Measurements from ENCODE around the gene VIL1.

The VIL1 gene

DNA sequence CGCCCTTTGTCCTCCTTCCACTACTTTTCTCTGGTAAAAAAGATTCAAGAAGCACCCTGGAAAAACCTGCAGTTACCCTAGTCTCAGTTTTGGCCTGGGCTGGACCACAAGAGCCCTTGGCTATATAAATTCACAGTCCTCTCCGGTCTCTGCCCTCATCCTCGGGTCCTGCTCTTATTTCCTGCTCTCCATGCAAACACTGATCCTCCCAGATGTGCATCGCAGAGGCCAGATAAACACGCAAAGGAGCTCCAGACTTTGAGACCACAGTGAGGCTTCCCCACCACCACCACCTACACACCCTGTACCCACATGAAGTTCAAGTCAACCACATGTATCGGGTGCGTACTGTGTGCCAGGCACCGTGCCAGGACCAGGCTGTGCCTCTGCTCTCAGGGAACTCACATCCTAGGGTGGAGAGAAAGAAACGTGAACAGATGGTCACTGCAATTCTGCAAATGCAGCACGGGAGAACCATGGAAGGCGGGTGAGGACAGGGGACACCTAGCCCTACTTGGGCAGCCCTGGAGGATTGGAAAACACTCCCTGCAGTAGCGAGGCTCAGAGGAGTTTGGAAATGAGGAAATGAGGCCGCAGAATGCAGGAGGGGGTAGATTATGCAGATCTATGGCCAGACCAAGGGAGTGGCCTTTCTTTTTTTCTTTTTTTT, 11.8 kb upstream of the VIL1 start:
- Histone ChIP-seq H3K79me2 (ENCODE audit: insufficient read depth, low read length) (no peaks in the 10 kb centered on the region; the same call in 1 of the 2 replicates), H3K27ac (ENCODE audit: low read depth, low read length) (peak overlapping the region; percentile 36), H3F3A (ENCODE audit: insufficient read depth) (peaks cover 14% of the 10 kb centered on the region), H3K4me2 (ENCODE audit: low read depth, low read length, poor library complexity, severe bottlenecking) (peak overlapping the region; percentile 86), H3K27me3 (ENCODE audit: low read length) (no peaks in the 10 kb centered on the region), H3K9me2 (replicated peaks; ENCODE audit: insufficient read depth, low read length) (no peaks in the 10 kb centered on the region), H3K9ac (ENCODE audit: low read length) (peak overlapping the region; percentile 61), H2AFZ (ENCODE audit: low read depth, low read length, severe bottlenecking) (peak overlapping the region; percentile 97), H3K9me3 (ENCODE audit: insufficient read depth, low read length) (no peaks in the 10 kb centered on the region), H4K20me1 (ENCODE audit: low read depth, low read length) (no peaks in the 10 kb centered on the region), H3K36me3 (ENCODE audit: low read length) (no peaks in the 10 kb centered on the region), H3K4me3 (ENCODE audit: insufficient read depth, low read length, poor library complexity, severe bottlenecking) (peak overlapping the region; percentile 41)
- TF ChIP-seq EZH2phosphoT487 (conservative IDR thresholded peaks at IDR 0.05; ENCODE audit: low read length), result no peak
- TF ChIP-seq, protein P1, sequence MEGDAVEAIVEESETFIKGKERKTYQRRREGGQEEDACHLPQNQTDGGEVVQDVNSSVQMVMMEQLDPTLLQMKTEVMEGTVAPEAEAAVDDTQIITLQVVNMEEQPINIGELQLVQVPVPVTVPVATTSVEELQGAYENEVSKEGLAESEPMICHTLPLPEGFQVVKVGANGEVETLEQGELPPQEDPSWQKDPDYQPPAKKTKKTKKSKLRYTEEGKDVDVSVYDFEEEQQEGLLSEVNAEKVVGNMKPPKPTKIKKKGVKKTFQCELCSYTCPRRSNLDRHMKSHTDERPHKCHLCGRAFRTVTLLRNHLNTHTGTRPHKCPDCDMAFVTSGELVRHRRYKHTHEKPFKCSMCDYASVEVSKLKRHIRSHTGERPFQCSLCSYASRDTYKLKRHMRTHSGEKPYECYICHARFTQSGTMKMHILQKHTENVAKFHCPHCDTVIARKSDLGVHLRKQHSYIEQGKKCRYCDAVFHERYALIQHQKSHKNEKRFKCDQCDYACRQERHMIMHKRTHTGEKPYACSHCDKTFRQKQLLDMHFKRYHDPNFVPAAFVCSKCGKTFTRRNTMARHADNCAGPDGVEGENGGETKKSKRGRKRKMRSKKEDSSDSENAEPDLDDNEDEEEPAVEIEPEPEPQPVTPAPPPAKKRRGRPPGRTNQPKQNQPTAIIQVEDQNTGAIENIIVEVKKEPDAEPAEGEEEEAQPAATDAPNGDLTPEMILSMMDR (IDR thresholded peaks at IDR 0.05; ENCODE audit: insufficient read depth, low read length, poor library complexity, severe bottlenecking), result no peak

DNA sequence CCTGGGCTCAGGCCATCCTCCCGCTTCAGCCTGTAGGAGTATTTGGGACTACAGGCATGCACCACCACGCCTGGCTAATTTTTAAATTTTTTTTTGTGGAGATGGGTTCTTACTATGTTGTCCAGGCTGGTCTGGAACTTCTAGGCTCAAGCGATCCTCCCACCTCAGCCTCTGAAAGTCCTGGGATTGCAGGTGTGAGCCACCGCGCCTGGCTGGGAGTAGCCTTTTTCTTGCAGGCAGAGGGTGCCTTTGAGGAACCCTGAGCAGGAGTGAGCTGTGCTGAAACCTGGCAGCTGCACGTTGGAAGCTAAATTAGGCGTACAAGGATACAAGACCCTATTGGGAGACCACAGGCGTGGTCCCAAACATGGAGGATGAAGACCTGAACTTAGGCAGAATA, 11.2 kb upstream of the VIL1 start:
- no peaks in the 10 kb centered on the region for H3K9me3 ChIP-seq (ENCODE audit: insufficient read depth, low read length)
- no peaks in the 10 kb centered on the region for H4K20me1 ChIP-seq (ENCODE audit: low read depth, low read length)
- H3K27ac ChIP-seq (ENCODE audit: low read depth, low read length), result no peak overlapping the region
- no peaks in the 10 kb centered on the region for H3K79me2 ChIP-seq (ENCODE audit: insufficient read depth, low read length)
- H3K4me2 ChIP-seq (ENCODE audit: low read depth, low read length, poor library complexity, severe bottlenecking), result no peak overlapping the region
- H2AFZ ChIP-seq (ENCODE audit: low read depth, low read length, severe bottlenecking), result no peak overlapping the region
- H3K27me3 ChIP-seq (ENCODE audit: low read length), result no peaks in the 10 kb centered on the region
- no peaks in the 10 kb centered on the region for H3K36me3 ChIP-seq (ENCODE audit: low read length)
- no peak overlapping the region for H3K9ac ChIP-seq (ENCODE audit: low read length)
- TF ChIP-seq, protein P1 (IDR thresholded peaks at IDR 0.05; ENCODE audit: insufficient read depth, low read length, poor library complexity, severe bottlenecking), result no peak
- TF ChIP-seq EZH2phosphoT487 (conservative IDR thresholded peaks at IDR 0.05; ENCODE audit: low read length), result no peak
- no peaks in the 10 kb centered on the region for H3K9me2 ChIP-seq (replicated peaks; ENCODE audit: insufficient read depth, low read length)
- H3K4me3 ChIP-seq (ENCODE audit: insufficient read depth, low read length, poor library complexity, severe bottlenecking), result no peak overlapping the region
- peaks cover 14% of the 10 kb centered on the region for H3F3A ChIP-seq (ENCODE audit: insufficient read depth)

DNA sequence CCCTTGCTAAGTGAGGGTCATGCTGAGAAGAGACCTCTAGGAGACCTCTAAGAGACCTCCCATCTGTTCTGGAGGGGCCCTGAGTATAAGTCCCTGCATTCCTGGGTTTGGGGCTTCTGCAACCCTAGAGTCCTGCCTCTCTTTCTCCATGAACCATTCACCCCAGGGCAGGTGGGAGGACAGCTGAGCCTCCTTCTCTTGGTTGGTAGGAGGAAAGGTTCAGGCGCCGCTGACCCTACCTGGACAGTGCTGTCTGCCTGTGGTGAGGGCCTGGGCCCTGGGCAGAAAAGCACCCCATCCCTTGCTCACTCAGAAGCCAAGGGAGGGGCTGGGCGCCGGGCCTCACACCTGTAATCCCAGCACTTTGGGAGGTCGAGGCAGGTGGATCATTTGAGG, 604 bp upstream of the VIL1 start:
- Histone ChIP-seq H3F3A (ENCODE audit: insufficient read depth) (no peaks in the 10 kb centered on the region), H3K27ac (ENCODE audit: low read depth, low read length) (no peak overlapping the region), H3K4me3 (ENCODE audit: insufficient read depth, low read length, poor library complexity, severe bottlenecking) (no peak overlapping the region), H3K27me3 (ENCODE audit: low read length) (no peaks in the 10 kb centered on the region), H2AFZ (ENCODE audit: low read depth, low read length, severe bottlenecking) (no peak overlapping the region), H4K20me1 (ENCODE audit: low read depth, low read length) (no peaks in the 10 kb centered on the region), H3K9ac (ENCODE audit: low read length) (no peak overlapping the region), H3K79me2 (ENCODE audit: insufficient read depth, low read length) (no peaks in the 10 kb centered on the region), H3K9me2 (replicated peaks; ENCODE audit: insufficient read depth, low read length) (no peaks in the 10 kb centered on the region), H3K36me3 (ENCODE audit: low read length) (no peaks in the 10 kb centered on the region), H3K4me2 (ENCODE audit: low read depth, low read length, poor library complexity, severe bottlenecking) (no peak overlapping the region), H3K9me3 (ENCODE audit: insufficient read depth, low read length) (no peaks in the 10 kb centered on the region)
- TF ChIP-seq EZH2phosphoT487 (conservative IDR thresholded peaks at IDR 0.05; ENCODE audit: low read length), result no peak
- TF ChIP-seq, protein P1 (IDR thresholded peaks at IDR 0.05; ENCODE audit: insufficient read depth, low read length, poor library complexity, severe bottlenecking), result no peak

All from SU-DHL-6 (cell line).